HG02884 (cell line): ENCODE measurements around the gene PRODH2.
A peak's percentile ranks its signal among the peaks of the same experiment; 100 is the strongest.
"Not testable (repeated sequence)": the region's sequence is repeated elsewhere in the genome, so short reads cannot be mapped to it uniquely, and the experiment has no call there.

Experiments used
- ATAC-seq: cut with Tn5 transposase; IDR thresholded peaks from one replicate; pipeline ENCODE4 v1.9.1; 2021; ENCODE audit warnings: mild to moderate bottlenecking, moderate library complexity; ENCODE audit not compliant: unreplicated experiment

PRODH2 gene

DNA sequence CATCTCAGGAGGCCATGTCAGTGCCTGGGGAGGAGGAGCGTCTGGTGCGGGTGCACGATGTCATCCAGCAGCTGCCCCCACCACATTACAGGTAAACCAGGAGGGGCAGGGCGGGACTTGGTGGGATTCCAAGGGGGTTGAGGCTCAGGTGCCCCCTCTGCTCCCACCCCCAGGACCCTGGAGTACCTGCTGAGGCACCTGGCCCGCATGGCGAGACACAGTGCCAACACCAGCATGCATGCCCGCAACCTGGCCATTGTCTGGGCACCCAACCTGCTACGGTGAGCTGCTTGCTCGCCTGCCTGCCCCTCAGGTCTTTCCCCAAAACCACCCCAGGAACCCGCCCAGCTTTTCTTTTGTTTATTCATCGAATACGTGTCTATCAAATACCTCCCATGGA lies 30.1 kb downstream of the PRODH2 start:
- ATAC-seq, result no peak

DNA sequence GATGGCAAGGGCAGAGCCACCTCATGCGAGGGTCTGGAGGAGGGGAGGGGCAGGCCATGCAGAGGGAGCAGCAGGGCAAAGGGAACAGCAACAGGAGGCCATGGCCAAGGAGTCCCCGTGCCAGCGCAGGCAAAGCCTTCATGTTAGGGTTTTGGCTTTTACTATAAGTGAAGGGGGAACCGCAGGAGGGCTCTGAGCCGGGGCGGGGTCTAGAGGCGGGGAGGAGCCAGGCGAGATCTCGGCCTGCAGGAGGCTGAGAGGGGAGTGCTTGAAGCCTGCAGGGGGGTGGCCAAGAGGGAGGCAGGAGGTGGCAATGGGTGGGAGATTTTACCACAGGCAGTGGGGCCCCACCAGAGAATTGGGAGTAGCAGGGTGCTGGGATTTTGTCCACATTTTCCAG lies 31.0 kb downstream of the PRODH2 start:
- no peak for ATAC-seq

GRCh38 chr19:35780717-35781116 lies 31.9 kb downstream of the PRODH2 start:
- no peak for ATAC-seq

DNA sequence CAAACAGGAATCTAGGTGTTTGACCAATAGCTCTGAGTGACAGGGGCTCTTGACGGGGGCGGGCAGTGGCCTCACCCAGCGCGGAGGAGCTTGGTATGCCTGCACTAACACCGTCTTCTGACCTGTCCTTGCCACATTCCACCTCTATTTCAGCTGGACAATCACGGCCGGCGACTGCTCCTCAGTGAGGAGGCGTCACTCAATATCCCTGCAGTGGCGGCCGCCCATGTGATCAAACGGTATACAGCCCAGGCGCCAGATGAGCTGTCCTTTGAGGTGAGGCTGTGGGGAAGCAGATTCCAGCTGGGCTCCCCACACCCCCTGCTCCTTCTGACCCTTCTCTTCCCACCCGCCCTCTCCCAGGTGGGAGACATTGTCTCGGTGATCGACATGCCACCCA lies 32.6 kb downstream of the PRODH2 start:
- ATAC-seq, result no peak

DNA sequence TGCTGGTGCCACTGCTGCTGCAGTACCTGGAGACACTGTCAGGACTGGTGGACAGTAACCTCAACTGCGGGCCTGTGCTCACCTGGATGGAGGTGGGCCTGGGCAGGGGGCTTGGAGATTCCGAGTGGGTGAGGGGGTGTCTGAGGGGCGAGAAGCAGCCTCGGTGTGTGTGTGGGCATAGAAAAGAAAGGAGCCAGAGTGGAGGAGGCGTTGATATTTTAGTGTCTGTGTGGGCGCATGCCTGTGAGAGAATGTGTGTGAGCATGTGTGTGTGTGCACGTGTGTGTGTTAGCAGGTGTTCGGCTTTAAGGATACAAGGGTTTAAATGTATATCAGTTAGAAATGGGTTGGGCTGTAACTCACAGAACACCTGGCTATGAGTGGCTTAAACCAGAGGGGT lies 33.6 kb downstream of the PRODH2 start:
- ATAC-seq, result no peak

DNA sequence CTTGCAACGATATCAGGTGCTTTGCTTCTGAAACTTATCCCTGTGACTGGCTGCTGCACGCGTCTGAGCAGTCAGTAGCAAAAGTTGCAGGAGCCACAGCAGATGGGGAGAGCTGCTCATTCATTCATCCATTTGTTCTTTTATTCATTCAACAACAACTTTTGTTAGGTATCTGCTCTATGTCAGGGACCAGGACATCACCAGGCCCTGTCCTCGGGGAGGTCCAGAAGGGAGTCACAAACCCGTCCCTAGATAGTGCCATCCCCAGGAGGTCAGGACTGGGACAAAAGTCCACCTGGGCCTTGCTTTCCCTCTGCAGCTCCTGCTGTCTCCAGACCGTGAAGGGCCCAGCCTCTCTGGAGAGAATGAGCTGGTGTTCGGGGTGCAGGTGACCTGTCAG lies 34.7 kb downstream of the PRODH2 start:
- ATAC-seq, result no peak

DNA sequence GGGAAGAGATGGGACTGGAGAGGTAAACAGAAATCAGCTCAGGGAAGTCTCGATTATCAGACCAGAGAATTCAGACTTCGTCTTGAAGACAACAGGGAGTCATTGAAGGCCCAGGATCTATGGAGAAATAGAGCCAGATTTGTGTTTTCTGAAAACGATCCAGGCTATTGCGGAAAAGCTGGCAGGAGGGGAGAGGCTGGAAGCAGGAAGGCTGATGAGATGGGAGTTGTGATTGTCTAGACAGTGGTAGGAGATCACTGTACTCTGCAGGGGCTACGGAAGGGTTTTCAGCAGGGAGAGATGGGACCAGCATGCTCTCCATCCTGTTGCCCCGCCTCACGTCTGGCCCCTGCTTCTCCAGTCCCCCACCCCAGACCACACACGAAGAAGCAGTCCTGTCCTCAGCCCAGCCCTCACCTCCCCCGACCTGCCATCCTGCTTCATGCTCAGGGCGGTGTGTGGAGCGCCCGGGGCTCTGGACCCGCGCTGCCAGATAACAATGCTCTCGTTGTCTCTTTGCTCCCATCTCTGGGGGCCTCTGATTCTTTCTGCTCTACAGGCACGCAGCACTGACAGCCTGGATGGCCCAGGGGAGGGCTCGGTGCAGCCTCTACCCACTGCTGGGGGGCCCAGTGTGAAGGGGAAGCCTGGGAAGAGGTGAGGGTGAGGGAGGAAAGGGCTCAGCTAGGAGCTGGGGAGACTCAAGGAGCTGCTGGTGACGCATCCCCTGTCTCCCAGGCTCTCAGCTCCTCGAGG lies 35.4 kb downstream of the PRODH2 start:
- ATAC-seq, result no peak

DNA sequence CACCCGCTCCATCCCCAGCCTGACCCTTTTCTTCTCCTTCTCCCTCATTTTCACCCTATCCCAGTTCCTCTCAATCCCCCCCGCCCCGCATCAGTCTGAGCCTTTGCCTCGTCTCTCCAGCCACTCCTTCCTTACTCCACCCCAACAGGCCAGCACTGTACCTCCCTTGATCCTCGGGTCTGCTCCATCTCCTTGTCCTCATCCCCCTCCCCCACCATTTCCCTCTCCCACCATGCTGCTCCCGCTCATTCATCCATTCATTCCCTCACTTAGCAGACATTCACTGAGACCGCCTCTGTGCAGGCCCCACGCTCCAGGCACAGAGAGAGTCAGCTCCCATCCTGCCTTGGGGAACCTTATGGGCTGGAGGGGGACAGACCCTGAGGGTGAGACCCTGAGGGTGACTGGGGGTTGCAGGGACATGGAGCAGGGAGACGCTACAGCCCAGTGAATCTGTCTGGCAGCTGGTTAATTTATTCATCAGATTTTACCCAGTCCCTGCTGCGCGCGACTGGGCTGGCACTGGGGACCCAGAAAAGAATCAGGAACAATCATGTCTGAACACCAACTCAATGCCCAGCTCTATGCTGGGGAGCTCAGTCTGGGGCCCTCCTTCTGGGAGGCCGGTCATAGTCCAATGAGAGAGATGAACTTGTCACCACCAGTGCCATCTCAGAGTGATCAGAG lies 36.4 kb downstream of the PRODH2 start:
- ATAC-seq, result no peak

- peak; percentile 88 for ATAC-seq
These were observed 37.1 kb downstream of the PRODH2 start, which contains the start of gene ARHGAP33 for GRCh38 chr19:35775298-35776101. Gene ARHGAP33, plus strand, starts transcription at chr19:35775564. Its CDS starts 95 bp downstream, at chr19:35775659.

DNA sequence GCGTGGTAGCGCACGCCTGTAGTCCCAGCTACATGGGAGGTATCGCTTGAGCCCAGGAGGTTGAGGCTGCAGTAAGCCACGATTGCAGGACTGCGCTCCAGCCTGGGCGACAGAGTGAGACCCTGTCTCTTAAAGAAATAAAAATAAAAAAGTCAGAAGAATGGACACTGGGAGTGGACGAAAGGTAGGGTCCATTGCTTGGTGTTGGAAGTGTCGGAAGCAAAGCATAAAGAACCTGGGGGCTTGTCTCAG lies 37.7 kb downstream of the PRODH2 start:
- ATAC-seq, result no peak

DNA sequence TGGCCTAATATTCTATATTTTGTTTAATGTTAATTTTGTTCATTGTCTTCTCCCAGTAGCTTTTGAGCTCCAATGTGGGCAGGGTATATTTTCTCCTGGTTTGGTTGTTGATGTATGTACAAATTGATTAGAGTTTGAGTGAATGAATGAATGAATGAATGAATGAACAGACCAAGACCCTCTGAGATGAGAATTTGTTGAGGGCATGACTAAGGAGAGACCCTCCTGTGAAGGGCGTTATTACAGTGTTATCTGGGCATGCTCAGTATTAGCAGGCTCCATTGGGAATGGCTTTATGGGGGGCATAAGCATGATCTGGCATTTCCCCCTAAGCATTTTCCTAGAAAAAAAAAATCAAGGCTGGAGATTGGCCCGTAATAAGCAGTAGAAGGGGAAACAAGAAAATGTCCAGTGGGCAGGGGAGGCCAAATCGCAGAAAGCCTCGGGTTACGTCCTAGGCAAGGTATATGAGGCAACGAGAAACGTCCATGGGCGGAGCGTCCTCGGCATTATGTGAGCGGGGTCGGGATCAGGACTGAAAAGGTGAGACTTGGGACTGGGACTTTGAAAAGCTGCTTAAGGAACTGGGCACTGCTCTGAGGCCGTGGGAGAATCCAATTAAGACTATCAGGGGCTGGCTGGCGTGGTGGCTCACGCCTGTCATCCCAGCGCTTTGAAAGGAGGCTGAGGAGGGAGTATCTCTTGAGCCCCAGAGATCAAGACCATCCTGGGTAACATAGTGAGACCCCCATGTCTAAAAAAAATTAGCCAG lies 38.2 kb downstream of the PRODH2 start:
- no peak for ATAC-seq

GRCh38 chr19:35773020-35773806 lies 39.4 kb downstream of the PRODH2 start:
- ATAC-seq, result no peak

- not testable (repeated sequence) for ATAC-seq
These were observed 40.3 kb downstream of the PRODH2 start for GRCh38 chr19:35772362-35772761.

- ATAC-seq, result no peak
These were observed 44.6 kb downstream of the PRODH2 start for GRCh38 chr19:35768082-35768421.

GRCh38 chr19:35767288-35768081 lies 45.2 kb downstream of the PRODH2 start:
- no peak for ATAC-seq

GRCh38 chr19:35766571-35767104 lies 46.0 kb downstream of the PRODH2 start:
- no peak for ATAC-seq

- ATAC-seq, result no peak
These were observed 48.0 kb downstream of the PRODH2 start for GRCh38 chr19:35764432-35765315.

DNA sequence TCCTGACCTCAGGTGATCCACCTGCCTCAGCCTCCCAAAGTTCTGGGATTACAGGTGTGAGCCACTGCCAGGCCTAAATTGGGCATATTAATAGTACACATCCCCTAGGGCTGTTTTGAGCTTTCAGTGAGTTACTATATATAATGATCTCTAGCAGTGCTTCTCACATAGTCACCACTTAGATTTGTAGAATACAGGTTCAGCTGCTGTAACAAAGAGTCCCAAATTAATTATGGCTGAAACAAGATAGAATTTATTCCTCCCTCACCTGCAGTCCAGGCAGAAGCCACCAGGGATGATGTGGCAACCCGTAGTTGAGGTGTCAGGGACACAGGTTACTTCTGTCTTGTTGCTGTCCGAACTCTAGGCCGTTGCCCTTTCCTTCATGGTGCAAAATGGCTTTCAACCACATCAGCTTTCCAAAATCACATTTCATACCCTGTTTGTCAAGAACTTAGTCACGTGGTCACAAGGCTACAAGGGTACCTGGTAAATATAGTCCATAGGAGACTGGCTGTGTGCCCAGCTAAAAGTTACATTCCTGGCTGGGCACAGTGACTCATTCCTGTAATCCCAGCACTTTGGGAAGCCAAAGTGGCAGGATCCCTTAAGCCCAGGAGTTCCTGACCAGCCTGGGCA lies 51.8 kb downstream of the PRODH2 start:
- no peak for ATAC-seq
